T-cell (primary cell): Measurements from ENCODE around the gene LRRC37A. TPM values are rescaled to one million over a fixed set of nuclear protein-coding genes. Genes with fewer than 3 reads are reported as not detected.
A peak's percentile ranks its signal among the peaks of the same experiment; 100 is the strongest.
"Not testable (repeated sequence)": the region's sequence is repeated elsewhere in the genome, so short reads cannot be mapped to it uniquely, and the experiment has no call there.

Experiments used
- ATAC-seq, 4 experiments: fragments of 200-7000 bp in 3 of 4; fragments of 150-1000 bp in 1 of 4; cut with Tn5 transposase; replicated peaks in 1 of 4; 1 replicate in 3 of 4; 2 replicates in 1 of 4; pipeline ENCODE4 v1.10.0; 2021; ENCODE audit warnings: moderate library complexity in 3 of 4, mild to moderate bottlenecking in 2 of 4, moderate number of reproducible peaks in 1 of 4
- CTCF ChIA-PET, 2 donors: fragments of 300-600 bp; sonication (Branson Sonifier 250); formaldehyde crosslinking; loops; one replicate each; lab custom pipeline; 2022; ENCODE audit warnings: antibody characterized with exemption in 2 of 2; lab: Charles Lee
- POLR2A ChIA-PET, 2 donors: fragments of 300-600 bp; sonication (Branson Sonifier 250); formaldehyde crosslinking; loops; one replicate each; lab custom pipeline; 2022; ENCODE audit warnings: antibody characterized with exemption in 2 of 2; lab: Charles Lee
- DNase-seq, 35 experiments: peaks; one replicate each; pipeline versions ENCODE4 v3.0.0 to v3.0.0-alpha.2; 2013 to 2023
- H3K27ac ChIP-seq: one replicate; pipeline ENCODE4 v1.5.1; 2013; ENCODE audit warnings: low read length
- H3K27me3 ChIP-seq, 2 experiments: replicated peaks in 1 of 2; 1 replicate in 1 of 2; 2 replicates in 1 of 2; pipeline versions ENCODE4 v1.6.1 to v1.7.0; 2013; ENCODE audit warnings: low read length in 1 of 2, mixed read lengths in 1 of 2; ENCODE audit not compliant: control insufficient read depth in 2 of 2, insufficient read depth in 2 of 2; ENCODE audit errors: extremely low read depth in 1 of 2
- H3K36me3 ChIP-seq, 2 donors: 1 replicate in 1 of 2; 2 replicates in 1 of 2; pipeline versions ENCODE4 v1.6.1 to v1.7.0; 2013; ENCODE audit warnings: low read length in 1 of 2; ENCODE audit not compliant: control insufficient read depth in 2 of 2, insufficient read depth in 1 of 2; ENCODE audit errors: extremely low read depth in 1 of 2
- H3K4me1 ChIP-seq, 2 experiments: 1 replicate in 1 of 2; 2 replicates in 1 of 2; pipeline versions ENCODE4 v1.6.1 to v1.7.0; 2013; ENCODE audit warnings: low read length in 2 of 2, mixed read lengths in 1 of 2; ENCODE audit not compliant: insufficient read depth in 2 of 2, control insufficient read depth in 1 of 2; ENCODE audit errors: extremely low read depth in 1 of 2
- H3K4me3 ChIP-seq, 2 donors: 1 replicate in 1 of 2; 2 replicates in 1 of 2; pipeline versions ENCODE4 v1.5.1 to v1.7.0; 2013; ENCODE audit warnings: mild to moderate bottlenecking in 2 of 2, low read length in 1 of 2, moderate library complexity in 1 of 2; ENCODE audit not compliant: control insufficient read depth in 1 of 2; ENCODE audit errors: extremely low read depth in 1 of 2
- H3K9me3 ChIP-seq: 2 replicates; pipeline ENCODE4 v1.7.0; 2013
- H3K27ac Mint-ChIP-seq, 2 donors: one replicate each; pipeline ENCODE4 v1.8.0; 2020 to 2021; ENCODE audit warnings: mild to moderate bottlenecking in 2 of 2, mixed read lengths in 2 of 2
- H3K27me3 Mint-ChIP-seq, 2 donors: one replicate each; pipeline ENCODE4 v1.8.0; 2021 to 2022; ENCODE audit warnings: mixed read lengths in 2 of 2
- H3K36me3 Mint-ChIP-seq: one replicate; pipeline ENCODE4 v1.8.0; 2021; ENCODE audit warnings: mixed read lengths
- H3K4me1 Mint-ChIP-seq, 3 donors: one replicate each; pipeline ENCODE4 v1.8.0; 2020 to 2022; ENCODE audit warnings: mixed read lengths in 3 of 3, mild to moderate bottlenecking in 1 of 3
- H3K4me3 Mint-ChIP-seq, 3 donors: one replicate each; pipeline ENCODE4 v1.8.0; 2020 to 2022; ENCODE audit warnings: mild to moderate bottlenecking in 3 of 3, mixed read lengths in 3 of 3, moderate library complexity in 3 of 3
- H3K9me3 Mint-ChIP-seq, 3 donors: one replicate each; pipeline ENCODE4 v1.8.0; 2020 to 2022; ENCODE audit warnings: mixed read lengths in 3 of 3
- WGBS: methylation state at CpG from one replicate; pipeline ENCODE4 v1.1.5; 2013; ENCODE audit warnings: missing lambda C conversion rate; ENCODE audit not compliant: insufficient coverage; 5-methylcytosine and 5-hydroxymethylcytosine counted together
- total RNA-seq, 35 experiments: library from RNA in 6 of 35; stranded (reverse) in 6 of 35; fragments of 120-200 nt in 1 of 35; gene quantifications; one replicate each; pipeline versions ENCODE4 v1.2.1 to v1.2.4 and lab custom pipeline; 2013 to 2026

The LRRC37A gene
- total RNA-seq (10 to 100 TPM in 1 of 5 donors, 1 to 10 TPM in 4; 1.9 to 26.9 (median 4.5) TPM), total RNA-seq (lab: John Stamatoyannopoulos, UW) (0.11 to 4.0 (median 1.1) reads per million in 29 experiments)
- 5.0 TPM for total RNA-seq (2013)

DNA sequence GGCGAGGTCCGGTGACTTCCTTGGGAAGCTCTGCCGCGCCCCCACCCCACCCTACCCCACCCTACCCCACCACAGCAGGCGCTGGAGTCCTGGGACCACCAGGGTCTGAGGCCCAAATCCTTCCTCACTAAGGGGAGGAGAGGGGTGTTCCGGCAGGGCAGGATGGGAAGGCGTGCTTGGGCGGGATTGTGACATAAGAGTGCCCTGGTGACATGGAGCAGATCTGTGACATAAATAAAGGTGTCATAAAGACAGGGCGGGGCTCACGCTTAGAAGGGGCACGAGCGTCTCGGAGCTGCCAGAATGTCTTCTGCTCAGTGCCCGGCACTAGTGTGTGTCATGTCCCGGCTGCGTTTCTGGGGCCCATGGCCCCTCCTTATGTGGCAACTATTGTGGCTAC is at the start of gene LRRC37A:
TSS of gene LRRC37A (plus strand) at position 301 of the 400 bp plus-strand sequence. CDS start at position 304, 3 bp downstream.
- ATAC-seq, DNase-seq, POLR2A ChIA-PET, H3K27ac Mint-ChIP-seq, H3K36me3 ChIP-seq, H3K4me3 Mint-ChIP-seq, H3K27ac ChIP-seq, H3K4me1 ChIP-seq, H3K9me3 Mint-ChIP-seq, CTCF ChIA-PET, H3K9me3 ChIP-seq, H3K36me3 Mint-ChIP-seq, H3K27me3 ChIP-seq, H3K4me3 ChIP-seq, H3K27me3 Mint-ChIP-seq: not testable (repeated sequence)
- H3K4me1 Mint-ChIP-seq, result peaks cover 0 to 10% (median 8%) of the 10 kb centered on the region in 3 donors
- no CpG with 5 or more reads among the region's 16 CpGs for WGBS

DNA sequence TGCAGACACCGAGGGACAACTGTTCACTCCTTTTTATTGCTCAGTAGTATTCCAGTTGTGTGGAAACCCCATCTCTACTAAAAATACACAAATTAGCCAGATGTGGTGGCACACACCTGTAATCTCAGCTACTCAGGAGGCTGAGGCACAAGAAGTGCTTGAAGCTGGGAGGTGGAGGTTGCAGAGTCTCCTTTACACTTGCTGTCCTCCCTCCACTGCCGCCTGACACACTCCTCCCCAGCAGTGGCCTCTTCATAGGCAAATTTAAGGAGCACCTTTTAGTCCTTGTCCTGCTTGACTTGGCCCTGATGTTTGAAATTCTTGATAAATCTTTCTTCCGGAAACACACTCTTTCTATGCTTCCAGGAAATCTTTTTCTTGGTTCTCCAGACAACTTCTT is 45.8 kb upstream of the LRRC37A start:
- H3K36me3 Mint-ChIP-seq, H3K4me1 ChIP-seq, H3K27ac ChIP-seq, H3K9me3 ChIP-seq, DNase-seq, H3K4me1 Mint-ChIP-seq, H3K9me3 Mint-ChIP-seq, H3K4me3 Mint-ChIP-seq, POLR2A ChIA-PET, H3K27ac Mint-ChIP-seq, H3K4me3 ChIP-seq, H3K27me3 Mint-ChIP-seq, ATAC-seq, H3K36me3 ChIP-seq, CTCF ChIA-PET, H3K27me3 ChIP-seq: not testable (repeated sequence)
- 100% methylated on average over 1 of the region's 3 CpGs for WGBS

DNA sequence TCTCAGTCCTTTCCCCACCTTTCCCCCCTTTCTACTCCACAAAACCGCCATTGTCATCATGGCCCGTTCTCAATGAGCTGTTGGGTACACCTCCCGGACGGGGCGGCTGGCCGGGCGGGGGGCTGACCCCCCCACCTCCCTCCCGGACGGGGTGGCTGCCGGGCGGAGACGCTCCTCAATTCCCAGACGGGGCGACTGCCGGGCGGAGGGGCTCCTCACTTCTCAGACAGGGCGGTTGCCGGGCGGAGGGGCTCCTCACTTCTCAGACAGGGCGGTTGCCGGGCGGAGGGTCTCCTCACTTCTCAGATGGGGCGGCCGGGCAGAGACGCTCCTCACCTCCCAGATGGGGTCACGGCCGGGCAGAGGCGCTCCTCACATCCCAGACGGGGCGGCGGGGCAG is 42.1 kb upstream of the LRRC37A start:
- H3K4me3 Mint-ChIP-seq, H3K27ac ChIP-seq, H3K27ac Mint-ChIP-seq, H3K36me3 ChIP-seq, H3K27me3 Mint-ChIP-seq, H3K4me1 Mint-ChIP-seq, H3K9me3 ChIP-seq, H3K27me3 ChIP-seq, DNase-seq, H3K4me3 ChIP-seq, H3K9me3 Mint-ChIP-seq, H3K36me3 Mint-ChIP-seq, H3K4me1 ChIP-seq, CTCF ChIA-PET, POLR2A ChIA-PET, ATAC-seq: not testable (repeated sequence)
- WGBS, result 94% methylated on average over 6 of the region's 31 CpGs

DNA sequence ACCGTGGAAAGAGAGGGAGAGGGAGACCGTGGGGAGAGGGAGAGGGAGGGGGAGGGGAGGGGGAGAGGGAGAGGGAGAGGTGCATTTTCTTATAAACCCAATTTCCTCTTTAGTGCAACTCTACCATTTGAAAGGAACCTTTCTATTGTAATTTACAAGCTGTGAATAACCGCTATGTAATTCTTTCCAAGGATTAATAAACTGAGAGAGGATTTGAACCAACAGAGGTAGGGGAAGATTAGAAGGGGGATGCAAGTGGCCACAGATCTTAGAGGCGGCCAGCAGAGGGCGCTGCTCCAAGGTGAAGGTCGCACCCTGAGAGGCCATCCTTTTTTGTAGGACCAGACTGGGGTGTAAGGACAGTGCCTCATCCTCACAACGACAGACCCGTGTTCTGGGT is 41.2 kb upstream of the LRRC37A start:
- CTCF ChIA-PET, result interaction anchor here (0.6 kb wide), 2 partner anchors 20 to 194 kb away, joined by 4 to 7 read pairs; no protein-coding TSS in a partner anchor
- not testable (repeated sequence) for H3K4me1 ChIP-seq, H3K27ac Mint-ChIP-seq, H3K27ac ChIP-seq, H3K4me1 Mint-ChIP-seq, H3K4me3 ChIP-seq, H3K9me3 ChIP-seq, H3K36me3 Mint-ChIP-seq, H3K27me3 Mint-ChIP-seq, H3K27me3 ChIP-seq, H3K9me3 Mint-ChIP-seq, H3K36me3 ChIP-seq, H3K4me3 Mint-ChIP-seq
- ATAC-seq, result peak; percentile 87 to 97 (median 94)
- peak; percentile 34 to 86 (median 70) for DNase-seq
- POLR2A ChIA-PET, result interaction anchor here in 1 of 2 donors (0.6 kb wide), 1 partner anchor 316 kb away, joined by 3 read pairs; no protein-coding TSS in a partner anchor
- no CpG with 5 or more reads among the region's 8 CpGs for WGBS

DNA sequence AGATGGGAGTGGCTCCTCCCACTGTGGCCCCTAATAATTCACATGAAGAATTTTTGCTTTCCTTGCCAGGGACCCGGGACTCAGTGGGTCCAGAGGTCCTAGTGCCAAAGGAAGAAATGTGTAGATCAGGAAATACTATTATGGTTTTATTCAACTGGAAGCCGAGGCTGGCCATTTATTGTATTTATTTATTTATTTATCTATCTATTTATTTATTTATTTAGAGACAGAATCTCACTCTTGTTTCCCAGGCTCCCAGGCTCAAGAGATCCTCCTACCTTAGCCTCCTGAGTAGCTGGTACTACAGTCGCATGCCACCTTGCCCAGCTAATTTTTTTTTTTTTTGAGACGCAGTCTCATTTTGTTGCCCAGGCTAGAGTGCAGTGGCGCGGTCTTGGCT is 40.7 kb upstream of the LRRC37A start:
- not testable (repeated sequence) for H3K27me3 ChIP-seq, DNase-seq, H3K27me3 Mint-ChIP-seq, ATAC-seq, H3K27ac Mint-ChIP-seq, H3K4me1 Mint-ChIP-seq, H3K4me3 ChIP-seq, H3K36me3 ChIP-seq, H3K27ac ChIP-seq, H3K9me3 ChIP-seq, H3K4me1 ChIP-seq, H3K36me3 Mint-ChIP-seq, H3K4me3 Mint-ChIP-seq, H3K9me3 Mint-ChIP-seq
- CTCF ChIA-PET, result interaction anchor here (0.6 kb wide), 2 partner anchors 20 to 195 kb away, joined by 4 to 7 read pairs; no protein-coding TSS in a partner anchor
- no CpG with 5 or more reads among the region's 6 CpGs for WGBS
- POLR2A ChIA-PET, result interaction anchor here in 1 of 2 donors (0.6 kb wide), 1 partner anchor 317 kb away, joined by 3 read pairs; no protein-coding TSS in a partner anchor

DNA sequence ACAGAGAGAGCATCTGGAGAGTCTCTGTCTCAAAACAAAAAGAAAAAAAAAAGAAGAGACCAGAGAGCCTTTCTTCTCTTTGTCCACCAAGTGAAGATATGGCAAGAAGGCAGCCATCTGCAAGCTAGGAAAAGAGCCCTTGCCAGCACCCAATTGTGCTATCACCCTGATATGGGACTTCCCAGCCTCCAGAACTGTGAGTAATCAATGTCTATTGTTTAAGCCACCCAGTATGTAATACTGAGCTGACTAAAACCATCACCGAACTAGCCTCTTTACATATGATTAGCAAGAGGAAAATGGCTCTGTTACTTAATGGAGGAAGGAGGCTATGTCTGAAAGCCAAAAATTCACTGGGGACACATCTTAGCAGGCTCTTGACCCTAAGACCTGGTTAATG is 38.6 kb upstream of the LRRC37A start:
- H3K4me1 Mint-ChIP-seq, DNase-seq, H3K4me3 Mint-ChIP-seq, H3K4me1 ChIP-seq, ATAC-seq, H3K36me3 ChIP-seq, POLR2A ChIA-PET, H3K9me3 Mint-ChIP-seq, H3K27me3 Mint-ChIP-seq, H3K36me3 Mint-ChIP-seq, H3K9me3 ChIP-seq, H3K27ac Mint-ChIP-seq, H3K27ac ChIP-seq, H3K4me3 ChIP-seq, H3K27me3 ChIP-seq: not testable (repeated sequence)
- no CpG with 5 or more reads among the region's 1 CpG for WGBS
- CTCF ChIA-PET, result interaction anchor here in 1 of 2 donors (1.1 kb wide), 1 partner anchor 667 kb away, joined by 4 read pairs; no protein-coding TSS in a partner anchor
